ENCODE measurements around the gene DOP1A.
"Not testable (repeated sequence)": the region's sequence is repeated elsewhere in the genome, so short reads cannot be mapped to it uniquely, and the experiment has no call there.

The DOP1A gene

DNA sequence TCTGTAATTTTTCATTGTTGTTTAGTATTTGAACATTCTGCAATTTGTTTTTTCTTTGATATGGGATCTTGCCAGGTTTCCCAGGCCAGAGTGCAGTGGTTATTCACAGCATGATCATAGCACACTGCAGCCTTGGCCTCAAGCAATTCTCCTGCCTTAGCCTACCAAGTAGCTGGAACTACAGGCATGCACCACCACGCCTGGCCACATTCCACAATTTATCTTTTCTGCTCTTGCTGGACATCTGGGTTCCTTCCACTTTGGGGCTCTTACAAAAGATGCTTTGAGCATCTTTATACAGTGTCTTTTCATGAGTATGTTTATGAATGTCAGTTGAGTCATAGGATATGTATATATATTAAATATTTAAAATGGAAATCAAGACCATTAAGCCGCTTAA, 83.6 kb downstream of the DOP1A start:
- no peak for DNase-seq (ENCODE audit: low read depth in 2 of 2)

DNA sequence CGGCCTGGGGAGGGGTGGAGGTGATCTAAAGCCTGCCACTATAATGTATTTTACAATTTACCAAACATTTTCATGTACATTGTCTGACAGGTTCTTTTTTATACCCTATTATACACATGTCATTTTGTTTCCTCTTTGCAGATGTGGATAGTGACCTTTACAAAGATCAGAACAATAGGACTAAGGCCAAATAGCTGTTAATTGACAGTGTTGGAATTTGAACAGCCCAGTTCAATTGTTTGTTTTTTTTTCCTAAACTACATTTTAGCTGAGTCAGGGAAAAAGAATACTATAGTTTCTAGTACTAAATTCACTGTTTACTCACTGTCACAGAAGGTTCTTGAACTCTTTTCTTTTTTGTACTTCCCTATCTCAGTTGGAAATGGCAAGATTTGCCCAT, 85.4 kb downstream of the DOP1A start:
- no peak for DNase-seq (ENCODE audit: low read depth in 2 of 2)

DNA sequence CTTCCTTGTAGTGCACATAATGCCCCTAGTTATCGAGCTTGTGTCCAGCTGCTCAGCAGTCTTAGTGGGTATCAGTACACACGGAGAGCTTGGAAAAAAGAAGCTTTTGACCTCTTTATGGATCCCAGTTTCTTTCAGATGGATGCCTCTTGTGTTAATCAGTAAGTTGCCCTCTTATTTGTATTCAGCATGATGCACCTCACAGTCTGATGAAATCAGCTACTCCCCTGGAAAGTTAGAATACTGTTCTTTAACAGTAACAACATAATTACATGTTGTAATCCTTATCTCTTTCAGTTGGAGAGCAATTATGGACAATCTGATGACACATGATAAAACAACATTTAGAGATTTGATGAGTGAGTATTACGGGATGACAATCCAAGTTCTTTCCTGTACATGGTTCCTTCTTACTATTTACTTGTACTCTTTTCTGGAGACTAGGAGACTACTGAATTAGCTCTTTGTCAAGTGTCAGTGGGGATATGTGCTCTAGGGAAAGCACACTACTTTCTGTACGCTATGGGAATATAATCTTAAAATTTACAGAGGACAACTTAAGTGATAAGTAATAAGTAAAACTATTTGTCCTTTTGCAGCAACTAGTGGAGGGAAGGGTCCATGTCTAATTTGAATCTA, 86.5 kb downstream of the DOP1A start:
- DNase-seq (ENCODE audit: low read depth in 2 of 2), result no peak

DNA sequence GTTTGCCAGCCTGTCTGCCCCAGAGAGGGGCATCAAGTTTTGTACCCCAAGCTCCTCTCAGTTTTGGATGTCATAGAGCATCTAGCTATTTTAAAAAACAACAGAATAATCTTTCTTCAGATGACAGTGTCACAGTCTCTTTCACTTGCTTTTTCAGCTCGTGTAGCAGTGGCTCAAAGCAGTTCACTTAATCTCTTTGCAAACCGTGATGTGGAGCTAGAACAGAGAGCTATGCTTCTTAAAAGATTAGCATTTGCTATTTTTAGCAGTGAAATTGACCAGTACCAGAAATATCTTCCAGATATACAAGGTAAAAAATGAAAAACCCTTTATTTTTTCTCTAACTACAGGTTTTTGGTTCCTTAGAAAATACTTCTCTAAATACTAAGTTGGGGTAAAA, 88.3 kb downstream of the DOP1A start:
- DNase-seq (ENCODE audit: low read depth in 2 of 2), result no peak

DNA sequence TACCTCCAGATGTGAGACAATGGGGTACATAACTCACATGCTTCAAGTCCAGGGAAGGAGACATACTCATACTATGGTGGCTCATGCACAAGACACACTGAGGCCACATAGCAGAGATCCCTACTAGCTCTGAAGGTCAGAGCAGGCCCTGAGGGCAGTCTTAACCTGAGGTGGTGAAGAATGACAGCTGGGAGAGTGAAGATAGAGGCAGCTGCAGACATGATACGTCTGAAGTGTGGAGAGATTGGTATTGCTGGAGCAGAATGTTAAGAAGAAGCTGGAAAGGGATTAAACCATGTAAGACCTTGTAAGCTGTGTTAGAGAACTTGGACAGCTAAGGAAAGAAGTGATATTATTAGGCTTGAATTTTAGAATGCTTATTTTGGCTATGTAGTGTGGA, 92.7 kb downstream of the DOP1A start:
- DNase-seq (ENCODE audit: low read depth in 2 of 2), result no peak

DNA sequence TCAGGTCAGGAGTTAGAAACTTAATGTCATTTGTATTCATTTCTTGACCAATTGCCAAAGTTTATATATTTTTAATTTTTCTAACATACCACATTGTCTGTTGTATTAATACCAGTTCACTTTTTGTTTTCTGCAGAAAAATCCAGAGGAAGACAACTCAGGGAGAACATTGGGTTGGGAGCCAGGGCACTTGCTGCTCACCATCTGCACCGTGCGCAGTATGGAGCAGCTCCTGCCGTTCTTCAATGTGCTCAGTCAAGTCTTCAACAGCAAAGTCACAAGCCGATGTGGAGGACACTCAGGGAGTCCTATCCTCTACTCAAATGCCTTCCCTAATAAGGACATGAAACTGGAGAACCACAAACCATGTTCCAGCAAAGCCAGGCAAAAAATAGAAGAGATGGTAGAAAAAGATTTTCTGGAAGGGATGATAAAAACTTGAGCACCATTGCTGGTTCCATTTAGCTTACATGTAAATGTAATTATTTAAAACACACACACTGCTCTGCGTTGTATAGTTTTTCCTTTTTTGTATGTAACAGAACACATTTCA, 100.3 kb downstream of the DOP1A start:
- no peak for DNase-seq (ENCODE audit: low read depth in 2 of 2)

DNA sequence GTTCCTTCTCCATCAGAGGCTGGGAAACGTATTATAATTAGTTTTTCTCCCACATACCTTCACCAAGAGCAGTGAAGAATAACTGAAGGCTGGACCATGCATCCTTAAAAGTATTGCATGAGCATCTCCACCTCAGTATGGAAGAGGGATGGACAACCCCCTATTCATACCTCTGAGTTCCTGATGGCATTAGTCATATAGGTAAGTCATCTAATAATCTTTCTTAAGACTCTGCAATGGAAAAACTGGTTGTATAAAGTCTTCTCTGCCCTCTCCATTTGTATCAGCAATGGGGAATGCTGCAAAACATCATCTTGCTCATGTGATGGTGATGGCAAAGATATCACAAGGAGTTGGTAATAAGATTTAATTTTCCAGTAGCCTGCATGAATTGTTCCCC, 101.1 kb downstream of the DOP1A start:
- no peak for DNase-seq (ENCODE audit: low read depth in 2 of 2)

DNA sequence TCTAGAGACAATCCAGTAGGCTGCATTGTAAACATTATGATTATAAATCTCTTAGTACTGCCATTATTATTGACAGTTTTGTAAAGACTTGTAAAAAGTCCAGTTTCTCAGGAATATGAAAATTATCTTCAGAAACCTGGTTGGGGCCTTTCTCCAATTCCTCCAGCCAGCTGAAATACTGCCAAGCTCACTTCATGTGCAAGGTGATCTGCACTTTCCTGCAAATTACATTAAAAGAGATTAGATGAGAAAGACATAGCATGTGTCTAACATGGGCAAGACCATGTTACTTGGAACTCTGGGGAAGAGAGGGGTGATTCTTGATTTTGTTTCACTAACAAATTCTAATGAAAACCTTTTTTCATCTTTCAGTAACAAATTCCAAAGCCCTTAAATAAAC, 101.6 kb downstream of the DOP1A start:
- no peak for DNase-seq (ENCODE audit: low read depth in 2 of 2)

DNA sequence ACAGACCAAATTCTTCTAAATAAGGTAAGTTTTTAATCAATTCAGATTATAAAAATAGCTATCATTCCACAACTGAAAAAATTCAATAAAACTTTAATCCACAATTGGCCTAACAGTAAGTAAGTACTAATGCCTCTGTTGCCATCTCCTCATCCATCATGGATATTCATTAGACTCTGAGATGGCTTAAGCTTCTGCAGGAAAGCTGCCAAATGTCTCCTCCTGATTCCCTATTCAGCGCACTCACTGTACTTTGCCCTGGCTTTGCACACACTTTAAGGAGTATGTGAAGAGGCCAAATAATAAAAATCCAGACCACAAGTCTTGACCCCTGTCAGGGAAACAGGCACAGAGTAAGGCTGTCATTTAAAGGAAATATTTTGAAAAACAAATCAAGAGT, 102.0 kb downstream of the DOP1A start:
- DNase-seq (ENCODE audit: low read depth in 2 of 2), result no peak

DNA sequence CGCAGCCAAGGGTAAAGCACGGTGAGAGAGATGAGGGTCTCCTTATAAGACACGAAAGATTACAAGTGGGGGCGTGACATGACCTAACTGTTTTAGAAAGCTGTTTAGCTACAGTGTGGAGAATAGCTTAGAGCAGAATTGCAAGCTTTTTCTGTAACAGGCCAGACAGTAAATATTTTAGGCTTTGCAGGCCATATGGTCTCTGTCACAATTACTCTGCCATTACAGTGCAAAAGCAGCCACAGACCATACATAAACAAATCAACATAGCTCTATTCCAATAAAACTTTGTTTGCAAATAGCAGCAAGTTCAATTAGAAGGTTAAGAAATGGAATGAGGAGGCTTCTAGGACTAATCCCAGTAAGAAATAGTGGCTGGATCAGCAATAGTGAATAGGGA, 108.8 kb downstream of the DOP1A start:
- DNase-seq (ENCODE audit: low read depth in 2 of 2), result no peak

DNA sequence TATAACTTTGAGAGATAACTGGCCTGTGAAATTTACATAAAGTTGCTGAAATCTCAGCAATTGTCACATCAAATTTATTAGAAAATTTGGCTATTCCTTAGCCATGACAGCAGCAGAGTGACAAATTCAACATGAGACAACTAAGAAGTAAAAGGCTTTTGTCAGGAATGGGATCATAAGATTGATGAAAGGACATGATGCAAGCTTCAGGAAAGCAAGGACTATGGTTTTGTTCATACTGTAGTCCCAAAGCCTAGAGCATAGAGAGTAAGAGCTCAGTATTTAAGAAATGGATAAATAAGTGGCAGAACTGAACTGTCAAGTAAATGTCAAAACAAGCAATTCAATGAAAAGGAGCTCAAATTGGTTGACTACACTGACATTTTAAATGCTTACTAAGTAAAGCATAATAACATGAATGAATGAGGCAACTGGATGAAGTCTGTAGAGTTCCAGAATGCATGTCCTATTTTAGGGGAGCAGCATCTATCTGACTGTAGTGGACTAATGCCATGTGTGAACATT, 113.0 kb downstream of the DOP1A start:
- no peak for DNase-seq (ENCODE audit: low read depth in 2 of 2)

DNA sequence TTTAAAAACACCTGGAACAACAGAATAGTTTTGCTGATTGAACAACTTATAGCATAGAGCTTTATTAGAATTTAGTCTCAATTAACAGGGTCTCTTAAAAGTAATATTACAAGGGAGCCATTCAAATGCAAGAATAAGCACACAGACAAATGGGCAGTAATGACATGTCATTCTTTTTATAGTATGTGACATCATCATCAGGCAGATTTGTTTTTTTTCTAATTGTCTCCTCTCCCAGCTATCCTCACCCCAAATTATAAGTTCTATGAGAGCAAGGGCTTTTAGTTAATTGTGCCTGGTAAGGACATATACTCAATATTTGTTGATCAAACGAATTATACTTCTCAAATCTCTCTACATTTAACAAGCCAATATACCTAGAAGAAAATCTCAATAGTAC, 114.6 kb downstream of the DOP1A start:
- DNase-seq (ENCODE audit: low read depth in 2 of 2), result no peak

DNA sequence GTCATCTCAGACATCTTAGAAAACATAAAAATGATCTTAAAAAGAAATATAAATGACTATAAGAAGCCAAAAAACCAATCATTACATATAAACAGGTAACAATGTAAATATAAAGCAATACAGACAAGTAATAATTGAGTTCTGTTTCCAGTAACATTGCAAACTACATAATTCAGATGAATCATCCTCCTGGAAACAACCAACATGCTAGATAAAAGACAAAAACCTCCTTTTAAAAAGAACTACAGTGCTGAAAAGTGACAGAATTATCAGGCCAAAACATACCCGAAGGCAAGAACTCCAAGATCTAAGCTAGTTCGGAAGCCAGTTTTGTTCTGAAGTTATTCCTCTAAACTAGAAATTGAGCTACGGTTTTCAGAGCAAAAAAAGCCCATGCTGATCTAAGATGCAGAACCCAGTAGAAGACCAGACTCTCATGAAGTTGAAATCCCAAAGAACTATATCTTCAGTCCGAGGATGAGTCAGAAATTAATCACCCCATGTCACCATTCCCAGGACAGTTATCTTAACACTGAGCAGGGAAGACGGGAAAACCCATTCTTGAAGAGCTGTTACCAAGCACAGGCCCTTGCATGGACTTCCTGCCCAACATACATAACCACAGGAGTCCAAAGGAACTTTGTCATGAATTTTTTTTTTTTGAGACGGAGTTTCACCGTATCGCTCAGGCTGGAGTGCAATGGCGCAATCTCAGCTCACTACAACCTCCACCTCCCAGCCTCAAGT, 115.8 kb downstream of the DOP1A start:
- no peak for DNase-seq (ENCODE audit: low read depth in 2 of 2)

DNA sequence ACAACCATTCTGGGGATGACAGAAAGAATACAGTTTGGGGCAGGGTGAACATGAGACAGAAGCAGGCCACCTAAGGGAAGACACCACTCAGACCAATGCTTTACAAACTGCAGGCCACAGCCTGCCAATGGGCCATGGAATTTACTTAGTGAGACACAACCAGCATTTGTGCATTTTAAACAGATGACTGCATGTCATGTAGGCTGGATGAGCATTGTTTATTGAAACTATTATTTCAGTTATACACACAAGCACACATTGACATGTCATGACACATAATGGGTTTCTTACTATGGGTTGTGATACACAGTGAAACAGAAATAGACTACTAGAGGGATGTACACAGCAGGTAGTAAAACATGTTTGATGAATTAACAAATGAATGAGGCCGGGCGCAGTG, 117.6 kb downstream of the DOP1A start:
- DNase-seq (ENCODE audit: low read depth in 2 of 2), result no peak

DNA sequence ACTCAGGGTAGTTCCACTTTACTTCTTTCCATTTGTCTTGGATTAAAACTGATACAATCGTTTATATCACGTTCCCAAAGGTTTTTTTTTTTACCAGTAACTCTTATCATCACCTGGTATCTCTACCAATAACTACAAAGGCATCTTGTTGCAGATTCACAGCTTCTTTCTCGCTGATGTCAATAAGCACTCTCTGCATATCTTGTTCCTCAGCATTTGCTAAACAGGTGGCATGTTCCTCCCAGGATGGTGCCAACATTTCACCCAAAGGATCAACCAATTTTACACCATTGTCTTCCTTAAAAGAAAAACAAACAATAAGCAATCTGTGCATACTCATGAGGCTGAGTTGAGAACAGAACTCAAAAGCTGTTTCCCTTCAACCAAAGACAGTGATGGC, 121.0 kb downstream of the DOP1A start:
- DNase-seq (ENCODE audit: low read depth in 2 of 2), result no peak

DNA sequence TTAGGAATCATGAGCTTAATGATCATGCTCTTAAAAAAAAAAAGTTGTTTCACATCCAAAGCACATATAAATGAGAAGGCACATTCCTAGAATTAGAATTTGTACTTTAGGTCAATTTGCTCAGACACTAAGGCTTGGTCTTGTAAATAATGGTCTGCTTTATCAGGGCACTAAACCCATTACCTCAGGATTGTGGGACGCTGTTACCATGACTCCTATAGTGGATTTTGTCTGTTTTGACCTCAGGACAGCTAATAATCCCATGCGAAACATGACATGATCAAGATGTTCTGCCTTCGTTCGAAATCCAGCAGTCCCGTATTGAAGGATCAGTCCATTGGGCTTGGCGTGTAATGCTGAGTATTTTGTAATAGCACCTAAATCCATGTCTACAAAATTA, 123.2 kb downstream of the DOP1A start:
- DNase-seq (ENCODE audit: low read depth in 2 of 2), result no peak

DNA sequence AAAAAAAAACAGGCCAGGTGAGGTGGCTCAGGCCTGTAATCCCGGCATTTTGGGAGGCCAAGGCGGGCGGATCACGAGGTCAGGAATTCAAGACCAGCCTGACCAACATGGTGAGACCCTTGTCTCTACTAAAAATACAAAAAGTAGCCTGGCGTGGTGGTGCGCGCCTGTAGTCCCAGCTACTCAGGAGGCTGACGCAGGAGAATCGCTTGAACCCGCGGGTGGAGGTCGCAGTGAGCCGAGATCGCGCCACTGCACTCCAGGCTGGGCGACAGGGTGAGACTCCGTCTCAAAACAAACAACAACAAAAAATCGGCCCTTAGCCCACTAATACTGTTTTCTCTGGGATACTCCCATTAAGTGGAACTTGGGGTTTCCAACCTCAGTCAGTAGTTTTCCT, 124.5 kb downstream of the DOP1A start:
- DNase-seq (ENCODE audit: low read depth in 2 of 2), result not testable (repeated sequence)

DNA sequence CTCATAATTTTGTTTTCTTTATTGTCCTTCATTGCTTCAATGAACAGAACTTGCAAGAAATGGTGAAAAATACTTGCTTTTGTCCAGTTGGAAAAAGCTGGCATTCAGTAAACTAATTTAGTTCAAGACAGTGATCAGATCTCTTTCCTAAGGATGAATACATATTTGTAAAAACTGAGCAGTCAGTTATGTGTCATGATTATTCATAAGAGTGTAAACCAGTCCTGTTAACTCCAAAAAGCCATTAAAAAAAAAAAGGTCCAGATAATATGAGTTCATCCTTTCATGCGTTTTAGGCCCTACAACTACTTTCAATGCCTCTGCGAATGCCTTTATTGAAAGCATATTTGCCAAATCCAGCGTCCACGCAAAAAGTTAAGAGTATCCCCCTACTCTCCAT, 125.0 kb downstream of the DOP1A start:
- no peak for DNase-seq (ENCODE audit: low read depth in 2 of 2)

DNA sequence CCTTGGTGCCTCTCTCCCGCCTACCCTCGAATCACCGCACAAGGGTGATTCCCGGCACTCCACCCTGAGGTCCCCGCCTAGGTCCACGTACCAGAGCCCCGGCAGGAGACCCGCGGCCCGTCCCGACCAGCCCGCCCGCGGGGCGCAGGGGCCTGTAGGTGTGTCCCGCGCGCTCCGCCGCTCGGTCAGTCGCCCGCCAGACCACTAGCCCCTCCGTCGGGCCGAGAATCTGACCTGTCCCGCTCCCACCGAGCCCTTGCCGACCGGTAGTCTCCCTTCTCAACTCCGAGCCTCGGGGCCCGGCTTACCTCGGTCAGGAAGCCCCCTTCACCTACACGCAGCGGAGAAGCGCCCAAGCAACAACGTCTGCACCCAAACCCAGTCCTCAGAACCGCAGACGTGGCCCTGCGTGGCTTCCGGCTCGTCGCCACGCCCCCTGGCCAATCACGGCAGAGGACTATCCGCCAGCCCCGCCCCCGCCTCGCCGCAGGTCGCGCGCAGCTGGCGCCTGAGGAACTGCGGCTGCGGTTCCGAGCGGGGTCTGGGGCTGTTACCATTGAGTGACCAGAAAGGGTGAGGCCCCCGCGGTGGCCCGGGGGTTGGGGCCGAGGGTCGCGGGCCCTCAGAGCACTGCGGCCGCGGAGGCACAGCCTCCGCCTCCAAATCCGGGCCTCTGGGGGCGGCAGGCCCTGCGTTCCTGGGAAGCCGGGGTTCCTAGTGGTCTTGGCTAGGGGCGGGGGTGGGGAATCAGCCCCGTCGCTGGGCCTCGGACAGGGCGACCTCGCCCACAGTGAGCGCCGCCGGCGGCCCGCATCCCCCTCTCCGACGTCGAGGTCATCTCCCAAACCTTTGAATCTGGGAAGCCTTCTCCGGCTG, 125.6 kb downstream of the DOP1A start, which contains the start of the genes PGM3 and RWDD2A:
Gene PGM3 (minus strand): TSS at position 395 of the 876 bp plus-strand sequence. CDS start 2,253 bp downstream, outside the sequence.
Gene RWDD2A (plus strand): TSS at position 487 of the 876 bp plus-strand sequence. CDS start 1,095 bp downstream, outside the sequence.
- peak; percentile 82 to 83 for DNase-seq (ENCODE audit: low read depth in 2 of 2)

DNA sequence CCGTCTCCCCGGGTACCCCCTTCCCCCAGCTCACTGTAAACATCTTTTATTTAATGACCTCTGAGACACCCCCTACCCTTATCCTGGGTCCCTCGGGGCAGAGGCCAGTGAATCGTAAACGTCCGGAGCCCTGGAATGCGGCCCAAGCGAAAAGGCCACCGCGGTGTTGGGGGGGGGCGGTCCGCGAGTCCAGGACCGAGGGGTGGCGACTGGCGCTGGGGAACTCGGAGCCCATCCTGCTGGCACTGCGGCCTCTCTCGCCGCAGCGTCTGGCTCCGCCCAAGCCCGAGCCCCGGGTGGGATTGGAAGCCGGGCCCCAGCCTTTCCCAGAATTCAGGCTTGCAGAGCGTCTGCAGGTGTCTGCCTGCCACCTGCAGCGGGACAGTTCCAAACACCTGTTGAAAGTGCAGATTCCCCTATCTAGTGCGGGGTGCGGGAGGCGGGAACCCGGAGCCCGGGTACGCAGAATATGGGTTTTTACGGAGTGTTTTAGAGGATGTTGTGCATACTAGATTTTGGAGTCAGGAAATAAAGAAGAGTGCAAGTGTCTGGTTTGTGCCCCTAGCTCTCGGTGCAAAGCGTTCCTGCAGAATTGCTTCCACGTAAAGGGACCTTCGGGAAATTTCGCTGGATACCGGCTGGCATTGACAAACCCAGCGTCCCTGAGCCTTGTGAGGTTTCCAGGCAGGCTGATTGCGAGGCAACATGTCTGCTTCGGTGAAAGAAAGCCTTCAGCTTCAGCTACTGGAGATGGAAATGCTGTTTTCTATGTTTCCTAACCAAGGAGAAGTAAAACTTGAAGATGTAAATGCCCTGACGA, 126.5 kb downstream of the DOP1A start:
- no peak for DNase-seq (ENCODE audit: low read depth in 2 of 2)

All from stimulated activated CD8-positive, alpha-beta memory T cell treated with anti-CD3 and anti-CD28 coated beads, Interleukin-15, amount 100 ng/mL, for 48 hours (primary cell).